ENCODE measurements around the gene SDR9C7. TPM values are rescaled to one million over a fixed set of nuclear protein-coding genes. Genes with fewer than 3 reads are reported as not detected.
A peak's percentile ranks its signal among the peaks of the same experiment; 100 is the strongest.
"Not testable (repeated sequence)": the region's sequence is repeated elsewhere in the genome, so short reads cannot be mapped to it uniquely, and the experiment has no call there.

The SDR9C7 gene
- polyA plus RNA-seq, 4 donors: 0.23 to 0.53 (median 0.27) TPM

- no peak for DNase-seq (ENCODE audit: low read depth in 4 of 4, low spot score in 3 of 4)
Observed at GRCh38 chr12:56954057-56954957, 20.1 kb upstream of the SDR9C7 start.

DNA sequence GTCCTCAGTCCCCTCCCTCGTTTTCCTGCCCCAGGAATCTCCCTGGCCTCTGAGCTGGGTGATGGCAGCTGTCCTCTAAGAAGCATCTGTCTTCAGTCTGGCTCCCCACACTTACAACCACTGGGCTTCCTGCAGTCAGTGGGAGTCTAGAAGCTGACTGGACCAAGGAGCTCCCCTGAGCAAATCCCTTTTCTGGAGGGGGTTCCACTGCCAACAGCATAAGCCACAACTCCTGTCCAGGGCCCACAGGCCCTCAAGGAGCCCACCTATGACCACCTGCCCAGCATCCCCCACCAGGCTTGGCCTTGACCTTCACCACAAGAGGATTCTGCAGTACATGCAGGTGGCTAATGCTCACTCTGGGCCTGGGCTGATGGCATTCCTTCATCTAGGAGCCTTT, 19.1 kb upstream of the SDR9C7 start:
- DNase-seq (ENCODE audit: low read depth in 4 of 4, low spot score in 3 of 4): no peak

DNA sequence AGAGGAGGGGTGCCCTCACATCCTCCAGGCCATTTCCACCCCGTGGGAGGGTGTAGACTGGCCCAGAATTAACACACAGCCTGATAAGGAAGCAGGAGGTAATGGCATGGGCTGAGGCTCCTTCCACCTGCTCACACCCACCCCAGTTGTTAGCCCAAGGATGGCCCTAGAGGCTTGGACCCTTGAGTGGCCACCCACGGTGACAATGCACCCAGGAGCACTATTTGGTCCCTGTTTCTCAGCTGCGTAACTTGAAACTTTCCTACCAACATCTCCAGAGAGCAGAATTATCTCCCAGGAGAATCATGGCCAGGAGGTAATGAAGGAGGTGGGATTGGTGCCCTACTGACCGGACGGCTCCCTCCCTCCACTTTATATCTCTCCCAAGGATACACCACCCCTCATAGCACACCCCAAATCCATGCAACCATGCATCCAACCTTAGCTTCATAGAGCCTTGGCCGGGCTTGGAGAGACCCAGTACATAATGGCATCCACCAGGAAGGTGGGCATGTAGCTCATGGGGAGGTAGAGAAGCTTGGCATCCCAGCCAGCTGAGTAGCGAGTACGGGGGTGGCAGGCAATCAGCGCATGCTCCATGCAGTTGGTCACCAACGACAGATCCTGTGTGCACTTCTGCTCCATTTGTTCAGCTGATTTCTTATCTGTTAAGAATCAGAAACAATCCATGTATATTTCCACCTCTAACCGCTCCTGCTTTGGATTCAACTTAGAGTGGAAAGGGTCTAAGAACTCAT, 17.6 kb upstream of the SDR9C7 start:
- no peak for DNase-seq (ENCODE audit: low read depth in 4 of 4, low spot score in 3 of 4)

GRCh38 chr12:56948881-56949280, 14.7 kb upstream of the SDR9C7 start:
- no peak for DNase-seq (ENCODE audit: low read depth in 4 of 4, low spot score in 3 of 4)

DNA sequence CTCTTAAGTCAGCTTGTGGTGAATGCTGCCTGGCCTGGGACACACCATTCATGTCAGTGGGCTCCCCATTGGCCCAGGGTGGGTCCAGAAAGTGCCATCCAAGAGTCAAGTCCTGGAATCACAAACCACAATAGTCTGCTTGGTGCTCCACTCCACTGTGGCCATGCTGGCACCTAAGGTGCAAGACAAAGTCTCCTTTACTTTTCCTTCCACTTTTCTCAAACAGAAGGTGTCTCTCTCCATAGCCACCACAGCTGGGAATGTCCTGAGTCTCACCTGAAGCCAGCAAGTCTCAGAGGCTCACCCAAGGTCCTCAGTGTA, 14.2 kb upstream of the SDR9C7 start:
- DNase-seq (ENCODE audit: low read depth in 4 of 4, low spot score in 3 of 4): no peak

DNA sequence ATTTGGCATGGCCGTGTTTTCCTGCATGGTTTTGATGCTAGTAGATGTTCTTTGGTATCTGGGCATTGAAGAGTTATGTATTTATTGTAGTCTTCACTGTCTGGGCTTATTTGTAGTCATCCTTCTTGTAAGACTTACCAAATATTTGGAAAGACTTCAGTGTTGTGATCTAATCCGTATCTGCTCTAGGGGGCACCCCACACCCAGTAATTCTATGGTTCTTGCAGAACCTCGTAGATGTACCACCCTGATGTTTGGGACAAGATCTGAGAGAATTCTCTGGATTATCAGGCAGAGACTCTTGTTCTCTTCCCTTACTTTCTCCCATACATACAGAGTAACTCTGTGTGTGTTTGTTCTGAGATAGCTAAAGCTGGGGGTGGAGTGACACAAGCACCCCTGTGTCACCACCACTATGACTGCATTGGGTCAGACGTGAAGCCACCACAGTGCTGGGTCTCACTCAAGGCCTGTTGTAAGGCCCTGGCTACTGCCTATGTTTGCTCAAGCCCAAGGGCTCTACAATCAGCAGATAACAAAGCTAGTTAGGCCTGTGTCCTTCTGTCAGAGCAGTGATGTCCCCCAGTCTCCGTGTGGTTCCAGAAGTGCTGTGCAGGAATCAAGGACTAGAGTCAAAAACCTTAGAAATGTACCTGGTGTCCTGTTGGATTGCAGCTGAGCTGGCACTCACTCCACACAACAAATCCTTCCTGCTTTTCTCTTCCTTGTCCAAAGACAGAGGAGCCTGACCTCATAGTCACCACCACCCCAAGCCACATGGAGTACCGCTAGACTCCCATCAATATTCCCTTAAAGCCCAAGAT, 13.6 kb upstream of the SDR9C7 start:
- no peak for DNase-seq (ENCODE audit: low read depth in 4 of 4, low spot score in 3 of 4)

DNA sequence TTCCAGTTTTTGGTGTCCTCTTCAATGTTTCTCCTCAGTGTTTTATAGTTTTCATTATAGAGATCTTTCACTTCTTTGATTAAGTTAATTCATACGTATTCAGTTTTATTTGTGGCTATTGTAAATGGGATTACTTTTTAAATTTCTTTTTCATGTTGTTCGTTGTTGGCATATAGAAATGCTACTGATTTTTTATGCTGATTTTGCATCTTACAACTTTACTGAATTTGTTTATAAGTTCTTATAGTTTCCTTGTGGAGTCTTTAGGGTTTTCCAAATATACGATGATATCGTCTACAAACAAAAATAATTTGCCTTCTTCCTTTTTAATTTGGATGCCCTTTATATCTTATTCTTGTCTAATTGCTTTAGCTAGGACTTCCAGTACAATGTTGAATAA, 9.7 kb upstream of the SDR9C7 start:
- DNase-seq (ENCODE audit: low read depth in 4 of 4, low spot score in 3 of 4): no peak

GRCh38 chr12:56943374-56943773, 9.2 kb upstream of the SDR9C7 start:
- DNase-seq (ENCODE audit: low read depth in 4 of 4, low spot score in 3 of 4): not testable (repeated sequence)

DNA sequence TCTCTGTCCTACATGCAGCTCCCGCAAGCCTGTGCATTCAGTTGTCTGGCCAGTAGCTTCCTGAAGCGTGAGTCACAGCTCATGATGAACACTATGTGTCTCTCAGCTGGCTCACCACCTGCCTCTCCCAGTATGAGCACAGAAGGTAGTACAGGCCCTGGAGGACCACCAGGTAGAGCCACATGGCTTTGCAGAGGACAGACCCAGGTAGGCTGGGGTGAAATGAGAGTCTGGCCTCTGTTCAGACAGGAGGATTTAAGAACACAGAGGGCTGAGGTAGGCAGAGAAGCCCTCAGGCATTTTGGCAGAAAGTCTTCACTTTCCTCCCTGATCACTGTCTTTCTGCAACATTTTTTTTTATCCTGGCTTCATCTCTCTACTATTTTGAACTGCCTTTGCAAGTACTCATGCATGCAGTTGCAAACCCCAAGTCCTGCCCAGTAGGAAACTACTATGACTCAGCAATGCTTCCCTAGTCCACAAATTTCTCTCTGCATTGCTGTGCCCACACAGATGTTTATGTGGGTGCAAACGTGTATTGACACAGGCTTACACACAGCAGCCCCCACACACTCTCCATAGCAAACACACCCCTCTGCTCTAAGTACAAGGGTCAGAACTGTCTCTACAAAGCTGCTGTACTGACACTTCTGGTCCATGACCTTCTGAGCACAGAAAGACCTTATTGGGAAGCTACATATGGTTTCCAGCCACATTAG, 7.2 kb upstream of the SDR9C7 start:
- DNase-seq (ENCODE audit: low read depth in 4 of 4, low spot score in 3 of 4): no peak

DNA sequence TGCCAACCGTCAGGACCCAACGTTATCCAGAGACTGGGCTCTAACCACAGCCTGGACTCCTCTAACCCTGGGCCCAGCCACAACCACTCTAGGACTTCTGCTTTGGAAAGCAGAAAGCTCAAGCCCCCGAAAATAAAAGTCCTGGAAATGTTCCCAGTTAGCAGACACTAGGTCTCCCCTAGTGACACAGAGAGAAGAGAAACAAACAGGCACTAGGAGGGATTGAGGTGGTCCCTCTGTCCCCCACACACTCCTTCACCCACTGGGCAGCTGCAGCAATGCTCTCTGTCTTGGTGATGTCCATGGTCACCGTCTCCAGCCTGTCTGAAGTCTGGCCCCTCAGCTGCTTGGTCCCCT, 6.7 kb upstream of the SDR9C7 start:
- DNase-seq (ENCODE audit: low read depth in 4 of 4, low spot score in 3 of 4): not testable (repeated sequence)

DNA sequence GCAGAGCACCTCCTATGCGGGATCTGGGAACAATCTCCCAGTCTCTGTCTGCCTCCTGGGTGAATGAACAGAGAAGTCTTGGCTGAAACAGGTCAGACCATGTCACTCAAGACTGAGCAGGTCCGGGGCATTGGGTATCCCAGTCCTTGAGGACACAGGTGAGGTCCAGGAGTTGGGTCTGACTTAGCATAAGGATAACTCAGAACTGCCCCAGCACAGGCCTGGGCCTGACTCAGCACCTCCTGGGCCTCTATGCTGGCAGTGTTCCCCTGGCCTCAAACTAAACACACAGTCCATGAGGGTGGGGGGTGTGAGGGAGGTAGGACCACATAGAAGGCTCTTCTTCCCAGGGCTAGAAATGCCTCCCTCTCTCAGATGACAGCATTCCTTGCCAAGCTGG, 1.5 kb upstream of the SDR9C7 start:
- no peak for DNase-seq (ENCODE audit: low read depth in 4 of 4, low spot score in 3 of 4)

GRCh38 chr12:56935157-56935556, 949 bp upstream of the SDR9C7 start:
- no peak for DNase-seq (ENCODE audit: low read depth in 4 of 4, low spot score in 3 of 4)

DNA sequence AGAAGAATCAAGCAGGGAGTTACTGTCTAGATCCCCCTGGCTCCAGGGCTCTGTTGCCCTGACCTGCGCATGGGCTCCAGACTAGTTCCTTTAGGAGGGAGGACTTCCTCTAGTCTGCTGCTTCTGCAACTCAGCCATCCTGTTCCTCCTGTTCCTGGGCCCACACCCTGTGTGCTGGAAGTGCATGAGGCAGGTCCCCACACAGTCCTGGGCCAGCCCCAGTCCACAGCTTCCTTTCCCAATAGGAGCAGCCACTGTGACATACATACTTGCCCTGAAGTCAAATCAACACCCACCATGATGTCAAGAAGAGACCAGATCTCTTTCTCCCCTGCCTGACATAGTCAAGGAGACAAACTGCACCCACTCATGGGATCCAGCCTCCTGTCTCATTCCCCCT, 1.3 kb downstream of the SDR9C7 start:
- DNase-seq (ENCODE audit: low read depth in 4 of 4, low spot score in 3 of 4): no peak

DNA sequence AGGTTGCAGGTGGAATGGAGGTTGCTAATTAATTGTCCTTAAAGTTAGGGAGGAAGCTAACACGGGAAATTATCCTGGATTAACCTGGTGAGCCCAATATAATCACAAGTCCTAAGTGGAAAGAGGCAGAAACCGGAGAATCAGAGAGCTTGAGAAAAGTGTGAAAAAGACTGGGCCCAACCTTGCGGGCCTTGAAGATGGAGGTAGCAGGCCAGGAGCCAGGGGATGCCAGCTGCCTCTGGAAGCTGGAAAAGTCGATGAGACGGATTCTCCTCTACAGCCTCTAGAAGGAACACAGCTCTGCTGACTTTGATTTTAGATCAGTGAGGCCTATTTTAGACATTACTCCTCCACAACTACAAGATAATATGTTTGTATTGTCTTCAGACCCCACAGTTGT, 2.1 kb downstream of the SDR9C7 start:
- no peak for DNase-seq (ENCODE audit: low read depth in 4 of 4, low spot score in 3 of 4)

DNA sequence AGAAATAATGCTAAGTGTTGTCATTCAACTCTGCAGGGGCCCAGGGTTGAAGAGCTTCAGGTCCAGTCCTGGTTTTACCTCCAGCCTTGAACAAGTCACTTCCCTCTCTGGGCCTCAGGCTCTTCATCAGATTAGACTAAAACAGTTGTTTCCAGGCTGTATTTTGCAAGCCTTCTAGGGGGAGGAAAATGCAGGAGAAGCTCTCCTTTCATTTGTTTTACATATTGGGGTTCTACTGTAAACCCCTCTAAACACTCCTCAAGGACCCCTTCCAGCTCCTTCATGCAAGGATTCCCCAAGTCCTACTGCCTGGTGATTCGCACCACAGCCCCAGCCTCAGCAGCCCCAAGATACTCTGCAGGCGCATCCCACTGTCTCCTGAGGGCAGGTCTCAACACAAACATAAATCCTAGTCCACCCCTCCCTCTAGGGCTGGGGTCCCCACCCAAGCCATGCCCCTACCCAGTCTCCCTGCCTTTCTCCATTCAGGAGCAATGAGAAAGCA, 2.7 kb downstream of the SDR9C7 start:
- DNase-seq (ENCODE audit: low read depth in 4 of 4, low spot score in 3 of 4): peak; percentile 31 to 54 (median 46)

GRCh38 chr12:56930241-56930640, 4.0 kb downstream of the SDR9C7 start:
- no peak for DNase-seq (ENCODE audit: low read depth in 4 of 4, low spot score in 3 of 4)

DNA sequence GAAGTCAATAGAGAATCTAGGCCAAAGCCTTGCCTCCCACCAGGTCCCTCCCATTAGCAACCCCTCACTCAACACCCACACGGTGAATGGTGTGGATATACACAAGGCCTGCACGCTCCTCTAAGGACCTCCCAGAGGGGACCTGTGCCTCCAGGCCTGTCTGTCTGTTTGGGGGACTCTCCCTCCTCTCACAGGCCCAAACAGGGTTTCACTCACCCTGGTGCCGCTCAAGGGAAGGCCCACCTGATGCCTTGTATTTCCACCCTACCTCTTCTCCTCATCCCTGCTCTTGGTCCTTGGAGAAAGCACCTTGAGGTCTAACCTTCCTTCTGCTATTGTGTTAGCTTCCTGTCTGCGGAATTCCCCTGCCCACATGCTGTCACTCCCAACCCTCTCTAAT, 4.4 kb downstream of the SDR9C7 start:
- no peak for DNase-seq (ENCODE audit: low read depth in 4 of 4, low spot score in 3 of 4)

DNA sequence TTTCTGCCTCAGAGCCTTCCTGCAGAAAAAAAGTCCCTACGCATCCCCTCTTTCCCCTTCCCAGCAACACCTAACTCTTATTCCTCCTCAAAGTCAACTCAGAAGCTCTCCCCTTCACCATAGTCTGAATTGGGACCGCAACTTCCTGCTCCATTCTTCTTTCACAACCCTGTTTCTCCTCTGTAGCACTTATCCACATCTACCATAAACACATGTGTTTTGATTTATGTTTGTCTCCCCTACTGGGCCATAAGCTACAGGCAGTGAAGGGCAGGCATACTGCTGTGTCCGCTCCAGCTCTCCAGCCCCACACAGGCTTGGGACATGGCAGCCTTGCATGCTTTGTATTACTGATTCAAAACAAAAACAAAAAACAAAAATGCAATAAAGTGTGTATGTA, 5.9 kb downstream of the SDR9C7 start:
- DNase-seq (ENCODE audit: low read depth in 4 of 4, low spot score in 3 of 4): no peak

DNA sequence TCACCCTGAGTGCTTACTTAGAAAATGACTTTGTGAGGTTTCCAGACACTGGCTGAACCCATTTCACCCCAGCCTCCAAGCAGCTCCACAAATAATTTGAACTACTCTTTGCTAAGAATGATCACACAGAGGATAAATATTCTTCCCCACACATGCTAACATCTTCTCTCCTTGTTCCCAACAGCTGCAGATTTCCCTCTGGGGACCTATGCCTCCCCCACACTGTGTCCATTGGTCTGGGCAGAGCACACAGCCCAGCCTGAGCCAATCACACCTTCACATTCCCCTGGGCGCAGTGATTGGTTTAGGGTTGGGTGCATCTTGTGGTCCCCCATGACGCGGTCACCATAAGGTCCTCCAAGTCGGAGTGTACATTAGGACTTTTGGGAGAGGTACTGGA, 6.9 kb downstream of the SDR9C7 start:
- DNase-seq (ENCODE audit: low read depth in 4 of 4, low spot score in 3 of 4): no peak

DNA sequence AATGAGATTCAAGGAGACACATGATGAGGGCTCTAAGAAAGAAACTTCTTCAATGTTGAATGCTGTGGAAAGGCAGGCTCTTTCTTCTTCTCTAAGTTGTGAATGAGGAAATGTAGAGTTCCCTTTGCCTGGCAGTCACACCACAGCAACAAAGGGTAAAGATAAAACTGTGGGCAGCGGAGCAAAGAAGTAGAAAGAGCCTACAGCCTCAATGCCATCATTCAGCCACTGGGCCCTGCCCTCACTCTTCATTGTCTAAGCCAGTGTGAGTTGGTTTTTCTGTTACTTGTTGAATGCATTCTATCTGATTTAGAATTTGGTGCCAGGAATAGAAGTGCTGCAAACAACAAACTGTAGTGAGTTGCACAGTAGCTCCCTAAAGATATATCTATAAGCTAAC, 12.2 kb downstream of the SDR9C7 start:
- no peak for DNase-seq (ENCODE audit: low read depth in 4 of 4, low spot score in 3 of 4)

- no peak for DNase-seq (ENCODE audit: low read depth in 4 of 4, low spot score in 3 of 4)
Observed at GRCh38 chr12:56921346-56921745, 12.9 kb downstream of the SDR9C7 start.
